ENCODE measurements around the gene CD151.

The CD151 gene

GRCh38 chr11:843818-844692, 11.3 kb downstream of the CD151 start:
- no peak for DNase-seq

GRCh38 chr11:844693-845644, 12.2 kb downstream of the CD151 start:
- peak in 1 of 2 experiments; percentile 33 for DNase-seq

GRCh38 chr11:845872-846495, 13.2 kb downstream of the CD151 start:
- DNase-seq: no peak

- DNase-seq: no peak
Observed at GRCh38 chr11:846496-847098, 13.8 kb downstream of the CD151 start.

GRCh38 chr11:847876-848275, 15.1 kb downstream of the CD151 start:
- DNase-seq: no peak

GRCh38 chr11:848380-848931, 15.7 kb downstream of the CD151 start:
- peak; percentile 45 to 60 for DNase-seq

- DNase-seq: peak; percentile 38 to 60
Observed at GRCh38 chr11:849104-849824, 16.5 kb downstream of the CD151 start.

GRCh38 chr11:849951-850774, 17.4 kb downstream of the CD151 start:
- DNase-seq: no peak

- DNase-seq: peak in 1 of 2 experiments; percentile 22
Observed at GRCh38 chr11:850775-851763, 18.3 kb downstream of the CD151 start.

GRCh38 chr11:852762-853161, 20.0 kb downstream of the CD151 start:
- DNase-seq: no peak

GRCh38 chr11:853682-854448, 21.1 kb downstream of the CD151 start:
- no peak for DNase-seq

GRCh38 chr11:854601-855329, 22.0 kb downstream of the CD151 start:
- no peak for DNase-seq

- DNase-seq: no peak
Observed at GRCh38 chr11:855330-855674, 22.6 kb downstream of the CD151 start.

GRCh38 chr11:855796-856195, 23.0 kb downstream of the CD151 start:
- DNase-seq: no peak

- no peak for DNase-seq
Observed at GRCh38 chr11:856397-856796, 23.6 kb downstream of the CD151 start.

- no peak for DNase-seq
Observed at GRCh38 chr11:858053-858761, 25.5 kb downstream of the CD151 start.

GRCh38 chr11:858762-859339, 26.1 kb downstream of the CD151 start:
- no peak for DNase-seq

All from NCI-H2081 (cell line).